H9 (cell line): Measurements from ENCODE around the gene BZW1. TPM values are rescaled to one million over a fixed set of nuclear protein-coding genes. Genes with fewer than 3 reads are reported as not detected.

Experiments used
- DNase-seq: peaks from one replicate; pipeline ENCODE4 v3.0.0-alpha.2; 2017
- H2AFZ ChIP-seq: one replicate; pipeline ENCODE4 v1.6.1; 2013; ENCODE audit warnings: mild to moderate bottlenecking, low read length, control low read depth, moderate library complexity
- H2AK5ac ChIP-seq: 2 replicates; pipeline ENCODE4 v1.6.1; 2013; ENCODE audit warnings: low read length, control low read depth, mixed read lengths; ENCODE audit not compliant: insufficient read length
- H2BK120ac ChIP-seq: one replicate; pipeline ENCODE4 v1.6.1; 2013; ENCODE audit warnings: low read depth, mild to moderate bottlenecking, low read length, control low read depth, inconsistent platforms; ENCODE audit not compliant: poor library complexity, severe bottlenecking
- H2BK12ac ChIP-seq: 2 replicates; pipeline ENCODE4 v1.6.1; 2013; ENCODE audit warnings: low read length, control low read depth, mixed read lengths, low read depth; ENCODE audit not compliant: insufficient read length
- H2BK15ac ChIP-seq: 2 replicates; pipeline ENCODE4 v1.6.1; 2013; ENCODE audit warnings: low read depth, low read length, control low read depth
- H2BK20ac ChIP-seq: one replicate; pipeline ENCODE4 v1.6.1; 2013; ENCODE audit warnings: low read depth, mild to moderate bottlenecking, low read length, control low read depth, inconsistent platforms; ENCODE audit not compliant: poor library complexity, severe bottlenecking
- H2BK5ac ChIP-seq: 2 replicates; pipeline ENCODE4 v1.6.1; 2013; ENCODE audit warnings: low read length, control low read depth, mixed read lengths; ENCODE audit not compliant: insufficient read length
- H3K14ac ChIP-seq: 2 replicates; pipeline ENCODE4 v1.6.1; 2013; ENCODE audit warnings: low read length, control low read depth; ENCODE audit not compliant: insufficient read depth
- H3K18ac ChIP-seq: 2 replicates; pipeline ENCODE4 v1.6.1; 2013; ENCODE audit warnings: low read depth, mild to moderate bottlenecking, mixed read lengths, low read length, control low read depth; ENCODE audit not compliant: insufficient read length
- H3K23ac ChIP-seq: 2 replicates; pipeline ENCODE4 v1.6.1; 2013; ENCODE audit warnings: low read length, control low read depth, mixed read lengths, low read depth; ENCODE audit not compliant: insufficient read length
- H3K23me2 ChIP-seq: 2 replicates; pipeline ENCODE4 v1.6.1; 2013; ENCODE audit warnings: low read depth, mild to moderate bottlenecking, mixed read lengths, low read length, control low read depth; ENCODE audit not compliant: insufficient read length, poor library complexity, severe bottlenecking
- H3K27ac ChIP-seq: 2 replicates; pipeline ENCODE4 v1.5.1; 2013; ENCODE audit warnings: low read length, control low read depth, mixed read lengths, low read depth; ENCODE audit not compliant: insufficient read length
- H3K27me3 ChIP-seq: 2 replicates; pipeline ENCODE4 v1.6.1; 2013; ENCODE audit warnings: low read length, control low read depth, inconsistent platforms; ENCODE audit not compliant: insufficient read depth
- H3K4ac ChIP-seq: 2 replicates; pipeline ENCODE4 v1.6.1; 2013; ENCODE audit warnings: low read depth, mild to moderate bottlenecking, control low read depth, inconsistent platforms, low read length, moderate library complexity
- H3K4me1 ChIP-seq: 2 replicates; pipeline ENCODE4 v1.6.1; 2013; ENCODE audit warnings: low read length, control low read depth, inconsistent platforms; ENCODE audit not compliant: insufficient read depth
- H3K4me2 ChIP-seq: 2 replicates; pipeline ENCODE4 v1.6.1; 2013; ENCODE audit warnings: low read length, control low read depth, mixed read lengths; ENCODE audit not compliant: insufficient read length, insufficient read depth
- H3K56ac ChIP-seq: 2 replicates; pipeline ENCODE4 v1.6.1; 2013; ENCODE audit warnings: low read depth, mild to moderate bottlenecking, mixed read lengths, low read length, control low read depth; ENCODE audit not compliant: insufficient read length
- H3K79me1 ChIP-seq: 2 replicates; pipeline ENCODE4 v1.6.1; 2013; ENCODE audit warnings: low read depth, mild to moderate bottlenecking, moderate library complexity, low read length, control low read depth, inconsistent platforms; ENCODE audit not compliant: insufficient read depth, poor library complexity, severe bottlenecking
- H3K79me2 ChIP-seq: 2 replicates; pipeline ENCODE4 v1.6.1; 2013; ENCODE audit warnings: low read length, control low read depth, inconsistent platforms; ENCODE audit not compliant: insufficient read depth
- H3K9ac ChIP-seq: 2 replicates; pipeline ENCODE4 v1.6.1; 2013; ENCODE audit warnings: low read length, control low read depth, mixed read lengths; ENCODE audit not compliant: insufficient read length; ENCODE audit errors: extremely low read depth
- H3K9me3 ChIP-seq: one replicate; pipeline ENCODE4 v1.6.1; 2013; ENCODE audit warnings: low read depth, low read length, inconsistent platforms; ENCODE audit not compliant: control insufficient read depth
- H3T11ph ChIP-seq: one replicate; pipeline ENCODE4 v1.6.1; 2013; ENCODE audit warnings: mild to moderate bottlenecking, low read length, control low read depth, inconsistent platforms
- H4K20me1 ChIP-seq: one replicate; pipeline ENCODE4 v1.6.1; 2013; ENCODE audit not compliant: control insufficient read depth, insufficient read length, insufficient read depth
- H4K5ac ChIP-seq: 2 replicates; pipeline ENCODE4 v1.6.1; 2013; ENCODE audit warnings: low read depth, mild to moderate bottlenecking, mixed read lengths, low read length, control low read depth; ENCODE audit not compliant: insufficient read length
- H4K8ac ChIP-seq: replicated peaks from 2 replicates; pipeline ENCODE4 v1.6.1; 2013; ENCODE audit warnings: low read length, control low read depth, mixed read lengths, low read depth; ENCODE audit not compliant: insufficient read length
- H4K91ac ChIP-seq: 2 replicates; pipeline ENCODE4 v1.6.1; 2013; ENCODE audit warnings: low read depth, mild to moderate bottlenecking, moderate library complexity, mixed read lengths, low read length, control low read depth; ENCODE audit not compliant: insufficient read length
- H3K27ac Mint-ChIP-seq, 3 experiments: 2 replicates in 2 of 3; 3 replicates in 1 of 3; pipeline ENCODE4 v1.8.0; 2020 to 2021; ENCODE audit warnings: mixed read lengths in 3 of 3, mild to moderate bottlenecking in 1 of 3, moderate library complexity in 1 of 3
- H3K27me3 Mint-ChIP-seq: 2 replicates; pipeline ENCODE4 v1.8.0; 2021; ENCODE audit warnings: low read depth, mild to moderate bottlenecking, moderate library complexity, mixed read lengths
- H3K36me3 Mint-ChIP-seq, 3 experiments: 2 replicates in 2 of 3; 3 replicates in 1 of 3; pipeline ENCODE4 v1.8.0; 2020 to 2021; ENCODE audit warnings: low read depth in 3 of 3, mixed read lengths in 3 of 3; ENCODE audit not compliant: insufficient read depth in 1 of 3
- H3K4me1 Mint-ChIP-seq, 2 experiments: 2 replicates each; pipeline ENCODE4 v1.8.0; 2020; ENCODE audit warnings: mixed read lengths in 2 of 2
- H3K4me3 Mint-ChIP-seq, 2 experiments: 2 replicates in 1 of 2; 3 replicates in 1 of 2; pipeline ENCODE4 v1.8.0; 2020 to 2021; ENCODE audit warnings: mild to moderate bottlenecking in 2 of 2, mixed read lengths in 2 of 2, moderate library complexity in 1 of 2
- H3K9me3 Mint-ChIP-seq, 2 experiments: 2 replicates in 1 of 2; 3 replicates in 1 of 2; pipeline ENCODE4 v1.8.0; 2020; ENCODE audit warnings: mild to moderate bottlenecking in 2 of 2, mixed read lengths in 2 of 2, moderate library complexity in 1 of 2
- WGBS: extraction: QIAGEN DNeasy Blood & Tissue Kit; methylation state at CpG from one replicate; pipeline ENCODE4 v1.1.7; 2013; ENCODE audit warnings: missing lambda C conversion rate, low lambda C conversion rate, mixed read lengths; ENCODE audit not compliant: insufficient read length; ENCODE audit errors: extremely low coverage; 5-methylcytosine and 5-hydroxymethylcytosine counted together
- total RNA-seq: library from RNA; stranded (reverse); gene quantifications from 2 replicates; pipeline ENCODE4 v1.2.1, GENCODE V29; 2021
- TF ChIP-seq, protein P1 (sequence below): fragments of 200-600 bp; sonication (generic); conservative IDR thresholded peaks from 3 replicates; pipeline ENCODE4 v1.8.0; 2021; ENCODE audit warnings: antibody characterized with exemption, mild to moderate bottlenecking

BZW1 gene
- total RNA-seq, 1 experiment from 2014 or later, result 370 TPM

DNA sequence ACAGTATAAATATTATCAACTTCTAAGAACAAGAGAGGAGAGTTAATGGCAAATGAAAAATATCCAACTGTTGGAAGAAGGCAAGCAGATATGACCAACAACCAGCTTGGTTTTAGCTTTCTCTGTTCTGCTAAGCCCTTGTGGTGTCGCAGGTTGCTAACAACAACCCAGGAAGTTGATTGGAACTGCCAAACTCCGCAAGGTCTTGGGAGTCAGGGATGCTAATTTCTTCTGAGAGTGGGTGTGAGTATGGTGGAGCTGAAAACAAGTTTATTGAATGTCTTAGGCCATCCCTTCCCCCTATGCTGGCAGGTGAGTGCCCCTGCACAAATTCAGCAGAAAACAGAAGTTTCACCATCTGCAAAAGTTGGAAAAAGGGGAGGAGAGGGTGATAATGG lies 17.5 kb downstream of the BZW1 start:
- H2BK15ac ChIP-seq, result no peak overlapping the region
- H3K27ac ChIP-seq, result no peak overlapping the region
- no peak overlapping the region for H3T11ph ChIP-seq
- H4K20me1 ChIP-seq, result no peaks in the 10 kb centered on the region
- no peak overlapping the region for H3K14ac ChIP-seq
- no CpG with 5 or more reads among the region's 2 CpGs for WGBS
- Mint-ChIP-seq H3K27me3 (no peaks in the 10 kb centered on the region), H3K4me1 (peaks cover 0 to 5% of the 10 kb centered on the region in 2 experiments; a peak in 2 of 4 replicates), H3K27ac (peak overlapping the region in 1 of 3 experiments; percentile 16; a peak in 2 of 7 replicates), H3K36me3 (peaks cover 0 to 4% (median 3%) of the 10 kb centered on the region in 3 experiments; a peak in 5 of 7 replicates), H3K4me3 (no peak overlapping the region), H3K9me3 (no peaks in the 10 kb centered on the region)
- no peaks in the 10 kb centered on the region for H3K79me2 ChIP-seq
- TF ChIP-seq, protein P1, sequence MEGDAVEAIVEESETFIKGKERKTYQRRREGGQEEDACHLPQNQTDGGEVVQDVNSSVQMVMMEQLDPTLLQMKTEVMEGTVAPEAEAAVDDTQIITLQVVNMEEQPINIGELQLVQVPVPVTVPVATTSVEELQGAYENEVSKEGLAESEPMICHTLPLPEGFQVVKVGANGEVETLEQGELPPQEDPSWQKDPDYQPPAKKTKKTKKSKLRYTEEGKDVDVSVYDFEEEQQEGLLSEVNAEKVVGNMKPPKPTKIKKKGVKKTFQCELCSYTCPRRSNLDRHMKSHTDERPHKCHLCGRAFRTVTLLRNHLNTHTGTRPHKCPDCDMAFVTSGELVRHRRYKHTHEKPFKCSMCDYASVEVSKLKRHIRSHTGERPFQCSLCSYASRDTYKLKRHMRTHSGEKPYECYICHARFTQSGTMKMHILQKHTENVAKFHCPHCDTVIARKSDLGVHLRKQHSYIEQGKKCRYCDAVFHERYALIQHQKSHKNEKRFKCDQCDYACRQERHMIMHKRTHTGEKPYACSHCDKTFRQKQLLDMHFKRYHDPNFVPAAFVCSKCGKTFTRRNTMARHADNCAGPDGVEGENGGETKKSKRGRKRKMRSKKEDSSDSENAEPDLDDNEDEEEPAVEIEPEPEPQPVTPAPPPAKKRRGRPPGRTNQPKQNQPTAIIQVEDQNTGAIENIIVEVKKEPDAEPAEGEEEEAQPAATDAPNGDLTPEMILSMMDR, result no peak
- no peak overlapping the region for H3K56ac ChIP-seq
- H2BK20ac ChIP-seq, result no peak overlapping the region
- DNase-seq, result peak; percentile 49
- H3K9me3 ChIP-seq, result no peaks in the 10 kb centered on the region
- H3K4me2 ChIP-seq, result no peak overlapping the region
- H3K4me1 ChIP-seq, result no peaks in the 10 kb centered on the region
- no peaks in the 10 kb centered on the region for H3K27me3 ChIP-seq
- H3K9ac ChIP-seq, result no peak overlapping the region
- H4K5ac ChIP-seq, result no peak overlapping the region
- no peak overlapping the region for H2BK12ac ChIP-seq
- no peak overlapping the region for H3K18ac ChIP-seq
- H2BK5ac ChIP-seq, result no peak overlapping the region
- no peaks in the 10 kb centered on the region for H3K79me1 ChIP-seq
- no peak overlapping the region for H3K23ac ChIP-seq
- no peak overlapping the region for H2AK5ac ChIP-seq
- no peak overlapping the region for H2BK120ac ChIP-seq
- no peak overlapping the region for H4K8ac ChIP-seq
- H4K91ac ChIP-seq, result no peak overlapping the region
- no peak overlapping the region for H3K4ac ChIP-seq
- no peak overlapping the region for H2AFZ ChIP-seq
- H3K23me2 ChIP-seq, result no peaks in the 10 kb centered on the region
